Stimulated activated CD8-positive, alpha-beta memory T cell treated with anti-CD3 and anti-CD28 coated beads, Interleukin-7, amount 100 ng/mL, for 4 hours (primary cell): ENCODE measurements around the gene NAA35.

Source experiments
- DNase-seq, 2 donors: peaks; one replicate each; pipeline ENCODE4 v3.0.0-alpha.2; 2020; ENCODE audit warnings: low read depth in 2 of 2

NAA35 gene

GRCh38 chr9:86062845-86063693, 122.1 kb downstream of the NAA35 start:
- DNase-seq, result no peak

GRCh38 chr9:86064220-86064619, 123.3 kb downstream of the NAA35 start:
- DNase-seq, result no peak

- DNase-seq, result no peak
These were observed 128.4 kb downstream of the NAA35 start for GRCh38 chr9:86069206-86069869.
